GM18868 (cell line): Measurements from ENCODE around the gene FAM229A.
A peak's percentile ranks its signal among the peaks of the same experiment; 100 is the strongest.
"Not testable (repeated sequence)": the region's sequence is repeated elsewhere in the genome, so short reads cannot be mapped to it uniquely, and the experiment has no call there.

ENCODE experiments used
- ATAC-seq: cut with Tn5 transposase; IDR thresholded peaks from one replicate; pipeline ENCODE4 v1.9.1; 2021; ENCODE audit warnings: mild to moderate bottlenecking, moderate library complexity; ENCODE audit not compliant: unreplicated experiment

Gene FAM229A

GRCh38 chr1:32362474-32363313 lies at the start of gene FAM229A, which contains the start of gene TSSK3:
Gene FAM229A (minus strand): TSS chr1:32362485. CDS start chr1:32362091, 394 bp downstream.
Gene TSSK3 (plus strand): TSS chr1:32362539. CDS start chr1:32362702, 163 bp downstream.
- ATAC-seq = no peak

GRCh38 chr1:32411261-32411660 lies 49.0 kb upstream of the FAM229A start:
- no peak for ATAC-seq

- ATAC-seq = no peak
Measured at GRCh38 chr1:32406629-32407111, 44.4 kb upstream of the FAM229A start.

- ATAC-seq = no peak
Measured at GRCh38 chr1:32405672-32406467, 43.6 kb upstream of the FAM229A start.

- ATAC-seq = no peak
Measured at GRCh38 chr1:32404946-32405345, 42.7 kb upstream of the FAM229A start.

- ATAC-seq = no peak
Measured at GRCh38 chr1:32400876-32401631, 38.8 kb upstream of the FAM229A start.

GRCh38 chr1:32399843-32400242 lies 37.6 kb upstream of the FAM229A start:
- no peak for ATAC-seq

GRCh38 chr1:32398401-32398800 lies 36.1 kb upstream of the FAM229A start:
- ATAC-seq = no peak

- not testable (repeated sequence) for ATAC-seq
Measured at GRCh38 chr1:32396524-32396923, 34.2 kb upstream of the FAM229A start.

- no peak for ATAC-seq
Measured at GRCh38 chr1:32394890-32395432, 32.7 kb upstream of the FAM229A start.

GRCh38 chr1:32394141-32394889 lies 32.0 kb upstream of the FAM229A start, which contains the start of gene BSDC1:
Gene BSDC1 (minus strand): TSS chr1:32394441. CDS start chr1:32394414, 27 bp downstream.
- peak; percentile 93 for ATAC-seq

- ATAC-seq = peak; percentile 11
Measured at GRCh38 chr1:32393832-32394140, 31.5 kb upstream of the FAM229A start.

GRCh38 chr1:32393136-32393535 lies 30.9 kb upstream of the FAM229A start:
- no peak for ATAC-seq

GRCh38 chr1:32392325-32392724 lies 30.0 kb upstream of the FAM229A start:
- ATAC-seq = no peak

GRCh38 chr1:32390904-32391870 lies 28.9 kb upstream of the FAM229A start:
- ATAC-seq = no peak

- ATAC-seq = no peak
Measured at GRCh38 chr1:32388641-32389040, 26.4 kb upstream of the FAM229A start.

- no peak for ATAC-seq
Measured at GRCh38 chr1:32386676-32387392, 24.5 kb upstream of the FAM229A start.

GRCh38 chr1:32380057-32380456 lies 17.8 kb upstream of the FAM229A start:
- ATAC-seq = no peak
